Activated CD4-positive, alpha-beta T cell treated with anti-CD3 and anti-CD28 coated beads, Interleukin-2, amount 50 U/mL, for 16 hours (primary cell): ENCODE measurements around the gene EVA1A.

Experiments used
- DNase-seq: peaks from one replicate; pipeline ENCODE4 v3.0.0-alpha.2; 2020

EVA1A gene, protein sequence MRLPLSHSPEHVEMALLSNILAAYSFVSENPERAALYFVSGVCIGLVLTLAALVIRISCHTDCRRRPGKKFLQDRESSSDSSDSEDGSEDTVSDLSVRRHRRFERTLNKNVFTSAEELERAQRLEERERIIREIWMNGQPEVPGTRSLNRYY

DNA sequence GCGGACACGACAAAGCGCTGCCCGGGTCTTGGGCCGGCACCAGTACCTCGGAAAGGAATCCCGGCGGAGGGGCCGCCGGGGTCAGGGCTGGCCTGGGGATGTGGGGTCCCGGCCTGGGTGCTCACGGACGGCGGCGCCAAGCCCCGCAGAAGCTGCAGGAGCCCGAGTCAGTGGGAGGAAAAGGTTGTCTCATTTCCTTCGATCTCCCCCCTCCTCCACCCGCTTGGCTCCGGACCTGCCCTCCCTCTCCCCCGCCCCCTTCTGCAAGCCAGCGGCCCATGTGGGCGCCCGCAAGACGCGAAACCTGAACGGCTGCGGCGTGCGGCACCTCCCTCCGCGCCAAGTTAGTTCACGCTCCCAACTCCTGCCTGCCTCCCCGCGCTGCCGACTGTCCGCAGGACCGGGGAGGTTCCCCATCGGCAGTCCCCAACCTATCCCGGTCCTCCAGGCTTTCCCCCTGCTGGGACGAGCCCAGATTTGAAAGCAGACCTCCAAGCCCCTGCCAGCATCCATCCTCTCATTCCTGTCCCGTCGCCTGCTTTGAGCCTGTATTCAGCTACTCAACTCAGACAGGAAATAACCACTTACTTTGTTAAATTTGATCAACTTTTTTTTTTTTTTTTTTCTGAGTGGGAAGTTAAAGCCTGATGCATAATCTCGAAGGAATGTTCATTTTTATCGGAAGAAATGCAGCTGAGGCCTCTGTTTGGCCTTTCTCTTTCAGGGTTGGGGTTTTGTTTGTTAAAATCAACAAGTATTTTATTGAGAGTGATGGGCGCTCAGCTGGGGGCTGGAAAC lies at the start of gene EVA1A:
Gene EVA1A (minus strand): TSS at position 172 of the 798 bp plus-strand sequence. CDS start 42,799 bp downstream, outside the sequence.
- peak; percentile 24 for DNase-seq

DNA sequence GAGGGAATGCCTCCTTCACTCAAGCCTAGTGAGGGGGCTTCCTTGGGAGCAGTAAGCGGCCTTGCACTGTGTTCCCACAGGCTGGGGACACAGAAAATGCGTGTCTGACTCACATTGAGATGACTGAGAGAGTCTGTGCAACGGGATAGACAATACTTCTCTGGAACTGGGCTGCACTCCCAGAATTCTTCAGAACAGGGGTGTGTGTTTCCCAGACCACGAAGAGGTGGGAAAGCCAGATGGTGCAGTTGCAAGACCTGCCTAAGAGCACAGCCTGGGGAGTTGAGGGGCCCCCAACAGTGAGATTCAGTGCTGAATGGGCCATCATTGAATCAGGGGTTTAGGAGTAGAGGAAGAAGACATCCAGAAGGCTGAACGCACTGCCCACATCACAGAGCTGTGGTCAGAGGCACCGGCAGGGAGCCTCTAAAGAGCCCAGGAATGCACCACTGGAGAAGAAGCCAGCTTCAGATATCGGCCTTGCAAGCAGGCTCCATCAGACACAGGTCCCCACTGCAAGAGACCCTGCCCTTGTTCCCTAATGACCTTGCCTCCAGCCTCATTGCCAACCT lies 49.3 kb upstream of the EVA1A start:
- DNase-seq: no peak

DNA sequence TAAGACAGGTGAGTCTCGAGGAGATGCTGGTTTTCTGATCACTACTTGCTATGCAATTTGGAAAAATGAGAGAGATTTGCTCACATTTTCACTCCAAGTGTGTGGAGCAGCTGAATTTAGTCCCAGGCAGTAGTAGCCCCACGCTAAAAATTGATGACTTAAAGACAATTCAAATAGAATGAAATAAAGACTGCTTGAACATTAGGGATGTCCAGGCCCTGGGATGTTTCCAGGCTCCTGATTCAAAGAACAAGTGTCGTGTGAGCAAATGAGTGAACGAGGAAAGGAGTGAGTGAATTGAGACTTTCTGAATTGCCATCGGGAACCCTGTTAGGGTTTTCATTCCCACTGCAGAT lies 48.6 kb upstream of the EVA1A start:
- DNase-seq: no peak

DNA sequence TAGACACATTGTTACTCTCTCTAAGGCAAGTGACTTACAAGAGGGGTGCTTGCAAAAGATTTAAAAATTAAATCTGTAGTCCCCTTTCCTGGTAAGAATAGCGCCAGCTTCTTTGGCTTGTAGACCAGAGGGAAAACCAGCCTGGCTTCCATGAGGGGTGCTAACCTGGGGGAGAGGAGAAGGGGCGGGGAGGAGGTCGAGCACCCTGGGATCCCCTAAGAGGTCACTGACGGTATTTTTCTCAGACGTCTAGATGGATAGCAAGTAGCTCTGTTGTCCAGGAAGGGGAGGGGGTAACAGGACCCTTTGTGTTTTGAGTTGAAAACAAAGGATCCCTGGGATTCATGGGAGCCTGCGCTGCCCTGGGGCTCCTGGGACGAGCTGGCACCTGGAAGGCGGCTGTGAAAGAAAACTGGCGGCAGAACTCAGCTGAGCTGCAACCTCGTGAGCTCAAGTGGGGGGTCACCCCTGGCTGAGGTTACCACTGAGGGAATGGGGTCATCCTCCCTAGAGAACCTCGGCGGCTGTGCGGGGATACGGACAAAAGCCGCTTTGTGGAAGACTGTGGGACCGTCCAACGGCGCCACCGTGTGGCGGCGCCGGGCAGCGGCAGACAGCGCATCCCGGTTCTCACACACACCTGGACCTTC lies 48.1 kb upstream of the EVA1A start:
- DNase-seq: peak; percentile 48

DNA sequence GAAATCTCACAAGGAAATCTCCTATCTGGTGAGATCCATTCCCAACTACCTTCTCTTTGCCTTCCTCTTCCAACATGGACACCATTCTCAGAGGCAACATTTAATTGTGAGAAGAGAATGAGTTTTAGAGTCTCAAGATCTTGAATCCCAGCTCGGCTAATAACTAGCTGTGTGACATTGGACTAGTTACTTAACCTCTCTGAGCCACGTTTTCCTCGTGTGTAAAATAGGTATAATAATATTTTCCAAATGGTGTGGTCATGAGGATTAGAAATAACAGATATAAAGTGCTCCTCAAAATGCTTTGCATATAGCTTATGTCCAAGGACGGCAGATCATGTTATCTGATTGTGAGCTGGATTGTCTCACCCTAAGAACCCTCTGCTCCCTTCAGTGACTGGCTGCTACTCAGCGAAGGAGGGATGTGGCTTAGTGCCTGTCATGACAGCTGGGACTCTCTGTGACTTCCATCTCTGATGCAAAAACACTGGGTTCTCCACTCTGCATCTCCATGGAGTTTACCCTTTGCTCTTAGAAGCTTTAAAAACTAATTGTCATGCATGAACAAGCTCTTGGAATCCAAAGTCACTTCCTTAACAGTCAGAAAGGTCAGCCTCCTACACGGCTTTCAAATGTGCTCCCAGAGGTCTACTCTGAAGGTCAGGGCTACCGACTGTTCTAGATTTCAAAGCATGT lies 47.4 kb upstream of the EVA1A start:
- DNase-seq: no peak

DNA sequence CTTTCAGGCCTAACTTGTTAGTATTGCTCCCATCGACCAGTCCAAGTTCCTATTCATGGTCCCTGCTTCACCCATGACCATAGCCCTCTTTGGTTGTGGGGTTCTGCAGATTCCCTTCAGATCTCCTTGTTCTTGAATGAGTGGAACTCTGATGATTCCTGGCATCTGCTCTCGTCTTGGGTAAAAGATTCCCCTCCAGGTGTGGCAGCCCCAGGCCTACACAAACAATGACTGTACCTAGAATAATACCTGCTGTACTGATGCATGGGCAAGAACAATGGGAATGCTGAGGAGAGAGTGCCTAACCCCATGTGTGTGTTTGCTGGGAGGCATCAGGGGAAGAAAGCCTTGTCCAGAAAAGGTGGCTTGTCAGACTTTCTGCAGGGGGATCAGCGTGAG lies 46.7 kb upstream of the EVA1A start:
- DNase-seq: no peak

DNA sequence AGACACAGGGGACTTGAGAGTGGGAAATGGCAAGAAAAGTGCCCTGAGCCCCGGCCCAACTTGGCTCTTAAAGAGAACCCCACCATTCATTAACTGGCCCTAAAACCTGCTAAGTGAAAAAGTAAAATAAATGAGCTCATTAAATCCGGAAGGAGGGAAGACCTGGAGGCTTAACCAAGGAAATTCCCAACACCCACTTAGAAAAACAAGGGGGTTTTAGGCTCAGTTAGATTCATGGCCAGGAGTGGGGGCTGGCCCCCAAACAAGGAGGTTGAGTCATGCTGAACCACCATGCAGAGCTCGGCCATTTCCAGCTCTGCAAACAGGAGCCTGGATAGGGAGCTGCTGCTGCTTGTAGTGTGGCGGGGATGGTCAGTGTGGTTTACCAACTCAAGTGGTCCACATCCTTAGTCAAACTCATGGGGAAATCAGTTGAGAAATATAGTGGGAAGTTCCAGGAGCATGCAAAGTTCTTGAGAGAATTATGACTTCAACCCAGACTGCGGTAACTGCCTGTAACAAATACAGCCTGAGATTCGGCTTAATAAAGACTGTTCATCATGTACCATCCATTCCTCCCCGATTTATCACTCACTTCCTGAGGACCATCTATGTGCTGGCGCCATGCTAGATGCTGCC lies 46.1 kb upstream of the EVA1A start:
- DNase-seq: no peak

DNA sequence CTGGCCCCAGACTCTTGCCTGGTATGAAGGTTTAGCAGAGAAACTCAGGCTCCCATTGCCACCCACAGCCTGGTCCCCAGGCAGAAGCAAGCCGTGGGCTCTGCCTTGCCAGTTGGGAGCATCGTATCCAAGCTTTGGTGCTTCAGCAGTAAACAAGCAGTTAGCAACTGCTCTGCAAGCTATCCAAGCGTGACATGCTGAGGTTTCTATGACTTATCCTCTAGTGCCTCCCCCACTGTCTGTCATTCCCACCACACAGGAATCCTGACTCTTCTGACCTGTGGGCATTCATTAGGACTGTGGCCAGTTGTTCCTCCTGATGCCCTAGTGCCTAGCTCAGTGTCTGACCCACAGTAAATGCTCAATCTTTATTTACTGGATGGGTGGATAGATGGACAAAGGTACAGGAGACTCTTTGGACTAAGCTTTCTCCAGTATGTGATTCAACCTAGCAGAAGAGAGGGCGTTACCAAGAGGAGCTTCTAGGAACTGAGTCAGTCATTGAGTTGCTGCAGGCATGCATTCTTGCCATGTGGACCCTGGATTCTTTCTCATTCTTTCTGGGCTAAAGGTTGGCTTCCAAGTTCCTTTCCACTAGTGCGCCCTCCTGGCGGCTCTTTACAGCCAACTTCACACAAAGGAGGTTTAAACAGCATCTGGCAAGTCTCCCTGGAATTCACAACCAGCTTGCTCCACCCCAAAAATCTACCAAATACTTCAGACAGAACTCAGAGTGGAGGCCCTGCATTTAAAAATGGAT lies 45.2 kb upstream of the EVA1A start:
- DNase-seq: no peak

DNA sequence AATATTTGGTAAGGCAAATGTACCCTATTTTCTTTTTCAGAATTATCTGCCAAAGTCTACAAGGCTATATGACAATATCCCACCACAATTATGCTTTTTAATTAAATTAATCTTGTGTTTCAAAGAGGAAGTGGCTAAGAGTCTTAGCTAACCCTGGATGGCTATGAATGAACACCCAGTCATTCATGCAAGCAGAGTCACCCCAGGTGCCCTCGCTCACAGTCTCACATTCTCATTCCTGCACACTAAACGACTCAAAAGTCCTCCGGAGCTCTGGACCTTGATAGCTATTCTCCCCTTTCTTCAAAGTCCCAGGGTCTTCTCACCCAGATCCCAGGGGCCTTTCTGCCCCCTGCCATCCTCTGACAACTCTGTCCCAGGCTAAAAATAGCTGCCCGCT lies 43.7 kb upstream of the EVA1A start:
- DNase-seq: no peak

DNA sequence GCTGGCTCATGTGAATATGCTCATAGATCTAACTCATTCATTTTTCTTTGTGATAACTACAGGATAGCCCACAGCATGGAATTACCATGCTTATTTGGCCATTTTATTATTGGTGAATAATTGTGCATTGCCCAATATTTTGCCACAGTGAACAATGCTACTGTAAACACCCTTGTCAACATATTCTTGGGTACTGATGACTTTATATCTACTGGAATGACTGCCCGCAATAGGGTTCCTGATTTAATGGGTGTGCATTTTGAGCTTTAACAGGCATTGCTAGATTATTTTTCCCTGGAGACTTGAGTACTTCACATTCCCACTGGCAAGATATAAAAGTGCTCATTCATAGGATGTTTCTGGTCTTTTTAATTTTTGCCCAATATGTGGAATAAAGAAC lies 42.7 kb upstream of the EVA1A start:
- no peak for DNase-seq

DNA sequence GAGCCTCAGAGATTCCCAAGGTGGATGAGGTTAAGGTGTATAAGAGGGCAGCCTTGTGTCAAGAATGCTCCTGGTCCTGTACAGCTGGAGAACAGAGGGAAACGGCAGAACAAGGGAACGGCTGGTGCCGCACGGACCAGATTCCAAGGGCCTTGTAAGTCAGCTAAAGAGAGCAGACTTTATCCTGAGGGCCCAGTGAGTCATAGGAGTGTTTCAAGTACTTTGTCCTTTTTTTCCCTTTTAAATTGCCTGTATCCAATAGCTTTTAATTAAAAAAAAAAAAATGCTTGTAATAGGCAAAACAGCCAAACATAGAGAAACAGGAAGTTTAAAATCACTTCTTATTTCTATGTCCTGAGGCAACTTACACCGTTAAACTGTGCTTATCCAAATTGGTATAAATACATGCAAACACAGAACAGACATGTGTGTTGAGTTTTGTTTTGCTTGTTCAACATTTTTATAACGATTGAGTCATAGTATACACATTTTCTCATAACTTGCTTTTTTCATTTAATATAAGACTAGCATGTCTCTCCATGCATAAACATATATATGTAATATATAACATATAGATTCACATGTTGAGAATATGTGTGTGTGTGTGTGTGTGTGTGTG lies 42.1 kb upstream of the EVA1A start:
- no peak for DNase-seq

DNA sequence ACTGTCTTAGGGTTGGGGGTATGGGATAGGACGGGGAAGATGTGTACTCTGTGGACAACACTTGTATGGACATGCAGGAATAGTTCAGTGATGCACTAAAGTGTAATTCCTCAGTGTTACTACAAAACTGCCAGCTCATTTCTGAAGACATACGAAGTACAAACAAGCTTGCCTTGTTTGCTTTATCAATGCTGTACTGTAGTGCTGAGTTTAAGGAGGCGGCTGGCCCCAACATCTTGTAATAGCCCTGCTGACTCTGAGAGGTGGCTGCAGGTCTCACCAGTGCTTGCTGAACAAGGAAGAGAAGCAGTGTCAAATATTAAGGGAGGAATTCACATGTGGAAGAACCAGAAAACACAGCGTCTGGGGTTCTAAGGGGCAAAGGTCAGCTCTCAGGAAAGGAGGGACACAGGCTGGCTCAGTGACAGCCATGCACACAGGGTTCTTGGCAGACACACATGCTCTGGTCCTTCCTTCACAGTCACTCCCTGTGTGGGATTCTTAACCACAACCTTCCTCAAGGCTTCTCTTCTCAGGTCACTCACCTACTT lies 39.8 kb upstream of the EVA1A start:
- DNase-seq: no peak

DNA sequence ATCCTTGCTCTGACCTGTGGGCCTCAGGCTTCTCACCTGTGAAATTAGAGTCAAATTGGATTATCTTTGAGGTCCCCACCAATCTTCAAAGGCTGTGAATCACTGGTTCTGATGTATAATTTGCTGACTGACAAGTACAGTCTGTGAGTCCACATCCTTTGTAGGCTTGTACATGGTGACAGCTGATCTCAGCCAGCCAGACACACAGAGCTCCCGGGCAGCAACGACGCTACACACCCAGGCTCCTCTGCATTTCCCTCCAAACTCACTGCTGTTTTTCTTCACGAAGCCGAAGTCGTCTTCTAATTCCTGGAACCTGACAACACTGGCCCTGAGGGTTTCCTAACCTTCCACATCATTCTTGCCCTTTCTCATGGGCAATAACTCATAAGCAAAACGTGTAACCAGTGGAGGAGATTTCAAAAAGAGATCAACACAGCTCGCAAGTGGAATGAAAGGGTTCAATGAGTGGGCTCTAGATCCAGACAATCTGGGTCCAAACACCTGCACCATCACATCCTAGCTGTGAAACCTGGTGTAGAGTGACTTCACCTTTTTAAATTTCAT lies 37.9 kb upstream of the EVA1A start:
- DNase-seq: no peak

DNA sequence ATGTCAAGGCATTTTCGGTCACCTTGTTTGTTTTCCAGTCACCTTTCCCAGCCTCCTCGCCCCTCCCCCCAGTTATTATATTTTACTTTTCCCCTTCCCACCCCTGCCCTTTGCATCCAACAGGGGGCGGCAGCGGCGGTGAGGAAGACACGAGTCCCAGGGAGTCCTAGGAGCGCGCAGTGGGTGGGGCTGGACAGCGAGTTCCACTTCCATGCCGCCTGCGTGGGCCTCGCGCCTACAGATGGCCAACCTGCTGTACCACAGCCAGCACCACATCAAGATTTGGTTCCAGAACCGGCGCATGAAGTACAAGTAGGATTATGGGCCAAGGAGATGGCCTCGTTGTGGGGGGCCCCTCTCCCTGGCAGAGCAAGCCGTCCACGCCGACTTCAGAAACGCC lies 37.2 kb upstream of the EVA1A start:
- DNase-seq: no peak

DNA sequence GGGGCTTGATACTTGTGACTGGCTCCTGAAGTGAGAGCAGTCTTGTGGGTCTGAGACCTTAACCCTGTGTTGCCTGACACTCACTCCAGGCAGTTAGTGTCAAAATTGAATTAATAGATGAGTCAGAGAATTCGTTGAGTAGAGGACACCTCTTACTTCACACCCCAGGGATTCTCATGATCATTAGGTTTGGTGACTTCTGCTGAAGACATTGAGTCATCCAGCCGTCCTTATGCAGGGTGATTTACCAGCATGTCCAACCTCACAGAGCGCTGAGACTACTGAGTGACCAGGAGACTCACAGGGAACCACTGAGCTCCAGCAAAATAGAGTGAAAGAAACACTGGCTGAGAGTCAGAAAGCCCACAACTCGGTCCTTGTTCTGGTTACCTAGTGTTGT lies 36.0 kb upstream of the EVA1A start:
- DNase-seq: no peak

DNA sequence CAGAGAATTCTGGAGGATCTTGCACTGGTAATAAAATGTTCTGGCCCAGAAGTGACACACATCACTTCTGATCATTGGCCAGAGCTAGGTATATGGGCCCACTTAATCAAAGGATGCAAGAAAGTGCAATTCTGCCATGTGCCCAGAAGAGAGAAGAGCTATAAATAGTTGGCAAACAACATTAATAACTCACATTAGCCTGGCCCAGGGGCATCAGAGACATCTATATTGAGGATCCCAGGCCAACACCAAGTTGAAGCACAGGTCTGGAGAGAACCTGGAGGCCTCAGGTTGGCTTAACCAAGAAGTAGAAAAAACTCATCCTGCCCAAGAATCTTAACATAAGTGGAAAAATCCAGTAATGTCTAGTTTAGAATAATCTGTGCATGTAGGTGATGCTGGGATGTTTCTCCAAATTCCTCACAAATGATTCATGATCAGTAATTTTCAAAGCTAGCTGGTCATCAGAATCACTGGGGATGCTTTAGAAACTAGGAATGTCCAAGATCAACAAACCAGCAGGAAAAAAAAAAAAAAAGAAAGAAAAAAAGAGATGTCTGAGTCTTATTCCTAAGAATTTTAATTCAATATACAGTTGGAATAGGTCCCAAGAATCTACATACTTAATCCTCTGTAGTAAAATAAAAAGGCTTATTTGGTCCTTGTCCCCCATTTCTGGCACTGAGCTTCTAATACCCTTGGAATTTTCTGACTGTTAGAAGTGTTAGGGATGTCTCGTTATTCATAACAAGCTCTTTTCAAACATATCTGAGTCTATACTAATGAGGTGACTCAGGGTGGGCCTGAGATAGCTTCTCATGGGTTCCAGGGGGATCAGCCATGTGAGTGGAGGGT lies 35.0 kb upstream of the EVA1A start:
- no peak for DNase-seq

DNA sequence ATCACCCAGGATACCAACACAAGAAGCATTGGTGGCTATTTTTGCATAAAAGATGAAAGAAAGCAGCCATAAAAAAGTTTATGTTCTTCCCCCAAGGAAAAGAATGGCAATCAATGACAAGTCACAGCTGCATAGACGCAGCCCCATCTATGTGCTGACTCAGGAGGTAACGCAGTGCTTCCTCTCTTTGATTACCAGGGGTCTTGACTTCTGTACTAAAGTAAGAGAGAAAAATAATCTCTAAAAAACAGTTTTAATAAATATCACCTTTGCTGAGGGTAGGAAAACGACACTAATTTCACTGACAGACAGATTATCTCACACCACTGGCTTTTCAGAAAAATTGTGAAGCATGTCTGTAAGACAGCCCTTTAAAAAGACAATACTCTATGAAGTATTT lies 33.9 kb upstream of the EVA1A start:
- DNase-seq: no peak

DNA sequence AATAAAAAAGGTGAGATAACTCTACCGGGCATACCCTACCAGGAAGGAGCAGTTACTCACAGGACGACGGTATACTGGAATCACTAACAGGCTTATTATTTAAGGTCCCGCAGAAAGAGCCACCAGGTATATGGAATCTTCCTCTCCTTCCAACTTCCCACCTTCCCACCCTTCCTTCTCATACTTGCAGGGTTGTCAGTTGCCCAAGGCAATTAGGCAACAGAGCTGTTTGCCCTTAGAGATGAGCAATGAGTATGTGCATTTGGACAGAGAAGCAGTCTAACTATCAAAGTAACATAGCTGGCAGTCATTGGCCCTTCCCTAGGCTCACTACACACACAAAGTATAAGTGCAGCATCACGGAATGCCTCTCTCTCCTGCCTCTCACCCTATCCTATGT lies 32.1 kb upstream of the EVA1A start:
- no peak for DNase-seq

DNA sequence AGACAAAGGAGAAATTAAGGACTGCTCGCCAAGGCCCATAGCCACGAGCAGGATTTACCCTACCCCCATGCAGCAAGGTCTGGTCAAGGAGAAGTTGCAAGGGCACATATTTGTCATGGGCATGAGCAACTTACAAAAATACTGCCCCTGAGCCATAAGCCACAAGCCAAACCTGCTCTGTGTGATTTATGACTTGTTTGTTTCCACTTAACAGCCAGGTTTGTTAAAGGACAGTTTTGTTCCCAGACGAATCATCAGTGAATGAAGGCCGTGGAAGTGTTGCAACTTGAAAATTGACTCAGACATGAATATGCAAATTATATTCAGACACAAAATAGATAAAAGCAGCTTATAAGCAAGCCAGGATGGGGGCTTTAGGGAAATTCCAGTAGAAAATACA lies 31.3 kb upstream of the EVA1A start:
- no peak for DNase-seq
